Heart left ventricle (tissue), 13 donors: ENCODE results near the gene EXOC7.

Experiments used
- CTCF ChIP-seq, 12 donors: fragments of 200-600 bp; sonication (generic) in 4 of 12; IDR thresholded peaks; one replicate each; pipeline versions ENCODE4 v1.5.0 to v1.8.0; 2018 to 2022; ENCODE audit warnings: antibody characterized with exemption in 12 of 12, mild to moderate bottlenecking in 5 of 12
- POLR2A ChIP-seq, 2 donors: fragments of 450-650 bp; IDR thresholded peaks; one replicate each; pipeline ENCODE4 v1.6.1; 2017; ENCODE audit warnings: antibody characterized with exemption in 2 of 2, mild to moderate bottlenecking in 2 of 2, moderate library complexity in 2 of 2
- donor health status: ischemic (EF 13 %, LVEDD 7.1; RV severe dilation, severe dysfunction).
- donor health status: DM: no; HTN: yes; CAD: no.
- donor health status: DM: no; HTN: no; CAD: no.
- donor health status: ischemic (EF 25% LVEDD 6.9; RV normal size, moderate dysfunction).
- donor health status: ischemic (EF 25% LVEDD 5.7; RV mildly dilated, moderate dysfunction).
- donor health status: ischemic (EF 35%, LVEDD 5.7; RV mildly dilated, moderate dysfunction).
- donor health status: nonischemic (EF 11% LVEDD 7.7; RV severe dilation, severe dysfunction).
- donor health status: DM: yes; HTN: yes; CAD: no.
- donor health status: PGD.
- donor health status: ischemic (EF 29% LVEDD 5.4; RV normal size, mild dysfunction).
- donor health status: nonischemic (EF 23%, LVEDD 6.1; RV moderate dilation, normal function).

GRCh38 chr17:76074390-76075363 is 28.9 kb downstream of the EXOC7 start, which contains the start of gene GALR2:
- no peak for TF ChIP-seq CTCF (IDR thresholded peaks at IDR 0.05)
- TF ChIP-seq POLR2A (IDR thresholded peaks at IDR 0.05): no peak
